GM23248 (cell line): ENCODE measurements around the gene TENM4.

ENCODE experiments used
- EZH2 ChIP-seq: fragments of 200-600 bp; sonication (generic); IDR thresholded peaks from 2 replicates; pipeline ENCODE4 v1.6.1; 2018; ENCODE audit warnings: antibody characterized with exemption, mild to moderate bottlenecking; ENCODE audit not compliant: insufficient read depth, poor library complexity, severe bottlenecking
- EZH2phosphoT487 ChIP-seq: fragments of 200-600 bp; sonication (generic); IDR thresholded peaks from 2 replicates; pipeline ENCODE4 v1.6.1; 2018; ENCODE audit warnings: antibody characterized with exemption, moderate library complexity, mild to moderate bottlenecking, low read depth; ENCODE audit not compliant: insufficient read depth

DNA sequence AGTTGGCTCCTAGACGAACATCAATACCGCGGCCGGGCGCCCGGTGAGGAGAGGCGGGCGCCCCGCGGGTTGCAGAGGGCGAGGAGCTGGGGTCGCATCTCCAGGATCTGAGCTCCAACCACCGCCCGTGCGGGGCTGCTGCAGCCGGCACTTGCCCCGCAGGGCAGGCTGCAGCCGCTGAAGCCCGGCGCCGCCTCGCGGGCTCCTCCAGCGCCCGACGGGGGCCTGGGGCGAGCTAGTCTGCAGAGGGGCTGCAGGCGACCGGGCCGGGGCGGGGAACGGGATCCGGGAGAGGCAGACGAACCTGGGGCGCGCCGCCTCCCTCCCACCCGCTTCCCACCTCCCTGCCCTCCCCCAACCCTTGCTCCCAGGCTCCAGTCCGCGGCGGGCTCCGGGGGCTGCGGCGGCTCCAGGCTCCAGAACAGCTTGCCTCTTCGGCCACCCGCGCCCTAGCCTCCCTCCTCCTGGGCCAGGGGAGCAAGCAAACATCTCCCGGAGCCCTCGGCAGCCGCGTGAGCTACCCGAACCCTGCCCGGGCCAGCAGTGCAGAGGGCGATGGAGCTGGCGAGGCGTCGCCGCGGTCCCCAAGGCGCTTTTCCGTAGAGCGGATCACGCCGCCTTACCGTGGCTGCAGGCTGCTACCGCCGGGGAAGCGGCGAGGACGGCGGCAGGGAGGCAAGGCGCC lies 802 bp downstream of the TENM4 start:
- no peak for TF ChIP-seq EZH2
- no peak for TF ChIP-seq EZH2phosphoT487
